HT1080 (cell line): ENCODE results near the gene NPHS1. TPM values are rescaled to one million over a fixed set of nuclear protein-coding genes. Genes with fewer than 3 reads are reported as not detected.
"Not testable (repeated sequence)": the region's sequence is repeated elsewhere in the genome, so short reads cannot be mapped to it uniquely, and the experiment has no call there.

Experiments
- DNase-seq: peaks from one replicate; pipeline ENCODE4 v3.0.0-alpha.2; 2015; ENCODE audit warnings: low read depth
- total RNA-seq: library from RNA; depleted of rRNA; stranded (reverse); fragments of >200 nt; shearing (Covaris generic); gene quantifications from 2 replicates; pipeline ENCODE4 v1.2.3, GENCODE V29; 2014

NPHS1 gene
- total RNA-seq, 1 experiment from 2014 or later = not detected

GRCh38 chr19:35813043-35813890 lies 39.0 kb downstream of the NPHS1 start:
- no peak for DNase-seq

- DNase-seq = no peak
Measured at GRCh38 chr19:35812220-35813042, 39.9 kb downstream of the NPHS1 start, which contains the start of gene PRODH2. TSS of gene PRODH2 (minus strand) at chr19:35812845. CDS start at chr19:35812805, 40 bp downstream.

- DNase-seq = no peak
Measured at GRCh38 chr19:35811317-35812219, 40.7 kb downstream of the NPHS1 start.

GRCh38 chr19:35807633-35808032 lies 44.7 kb downstream of the NPHS1 start:
- DNase-seq = no peak

- no peak for DNase-seq
Measured at GRCh38 chr19:35806597-35806996, 45.7 kb downstream of the NPHS1 start.

GRCh38 chr19:35805526-35806102 lies 46.7 kb downstream of the NPHS1 start:
- DNase-seq = no peak

- DNase-seq = no peak
Measured at GRCh38 chr19:35801828-35802227, 50.5 kb downstream of the NPHS1 start.

- DNase-seq = no peak
Measured at GRCh38 chr19:35797663-35798062, 54.6 kb downstream of the NPHS1 start.

GRCh38 chr19:35796645-35797542 lies 55.4 kb downstream of the NPHS1 start:
- no peak for DNase-seq

- not testable (repeated sequence) for DNase-seq
Measured at GRCh38 chr19:35795564-35795963, 56.7 kb downstream of the NPHS1 start.

- no peak for DNase-seq
Measured at GRCh38 chr19:35793381-35794165, 58.7 kb downstream of the NPHS1 start.

- no peak for DNase-seq
Measured at GRCh38 chr19:35792888-35793287, 59.4 kb downstream of the NPHS1 start.

GRCh38 chr19:35792312-35792711 lies 60.0 kb downstream of the NPHS1 start:
- DNase-seq = no peak

- DNase-seq = no peak
Measured at GRCh38 chr19:35791814-35792279, 60.5 kb downstream of the NPHS1 start.

- no peak for DNase-seq
Measured at GRCh38 chr19:35790981-35791813, 61.1 kb downstream of the NPHS1 start.

GRCh38 chr19:35789978-35790944 lies 62.0 kb downstream of the NPHS1 start:
- no peak for DNase-seq
